Neural cell (in vitro differentiated cells): ENCODE data around the gene CALML4.

Source experiments
- EP300 ChIP-seq: fragments of 450-650 bp; conservative IDR thresholded peaks from 2 replicates; pipeline ENCODE4 v1.6.1; 2014; ENCODE audit warnings: antibody characterized with exemption, mild to moderate bottlenecking, moderate library complexity; ENCODE audit not compliant: poor library complexity, severe bottlenecking
- EZH2 ChIP-seq: fragments of 200-600, 300-800 bp; shearing (Covaris generic), sonication (generic); IDR thresholded peaks from 2 replicates; pipeline ENCODE4 v1.6.1; 2014; ENCODE audit warnings: antibody characterized with exemption, low read length, borderline replicate concordance, mild to moderate bottlenecking; ENCODE audit not compliant: insufficient read depth, poor library complexity, severe bottlenecking
- MXI1 ChIP-seq: fragments of 450-650 bp; conservative IDR thresholded peaks from 2 replicates; pipeline ENCODE4 v1.6.1; 2014; ENCODE audit warnings: antibody characterized with exemption, mild to moderate bottlenecking; ENCODE audit not compliant: poor library complexity, severe bottlenecking
- POLR2AphosphoS5 ChIP-seq: IDR thresholded peaks from 2 replicates; pipeline ENCODE4 v1.6.1; 2012
- RAD21 ChIP-seq: fragments of 450-650 bp; conservative IDR thresholded peaks from 2 replicates; pipeline ENCODE4 v1.6.1; 2014; ENCODE audit warnings: antibody characterized with exemption, mild to moderate bottlenecking, moderate library complexity
- SMC3 ChIP-seq: fragments of 450-650 bp; conservative IDR thresholded peaks from 2 replicates; pipeline ENCODE4 v1.6.1; 2014; ENCODE audit warnings: antibody characterized with exemption, mild to moderate bottlenecking, moderate library complexity; ENCODE audit not compliant: poor library complexity
- TAF1 ChIP-seq: IDR thresholded peaks from 2 replicates; pipeline ENCODE4 v1.6.1; 2012; ENCODE audit warnings: low read depth
- TF ChIP-seq, protein P1 (sequence below): fragments of 450-650 bp; IDR thresholded peaks from 2 replicates; pipeline ENCODE4 v1.5.1; 2014; ENCODE audit warnings: antibody characterized with exemption, mild to moderate bottlenecking, moderate library complexity; ENCODE audit not compliant: poor library complexity, severe bottlenecking
- TF ChIP-seq, protein P2 (sequence below): IDR thresholded peaks from 2 replicates; pipeline ENCODE4 v1.6.1; 2012; ENCODE audit warnings: borderline replicate concordance

DNA sequence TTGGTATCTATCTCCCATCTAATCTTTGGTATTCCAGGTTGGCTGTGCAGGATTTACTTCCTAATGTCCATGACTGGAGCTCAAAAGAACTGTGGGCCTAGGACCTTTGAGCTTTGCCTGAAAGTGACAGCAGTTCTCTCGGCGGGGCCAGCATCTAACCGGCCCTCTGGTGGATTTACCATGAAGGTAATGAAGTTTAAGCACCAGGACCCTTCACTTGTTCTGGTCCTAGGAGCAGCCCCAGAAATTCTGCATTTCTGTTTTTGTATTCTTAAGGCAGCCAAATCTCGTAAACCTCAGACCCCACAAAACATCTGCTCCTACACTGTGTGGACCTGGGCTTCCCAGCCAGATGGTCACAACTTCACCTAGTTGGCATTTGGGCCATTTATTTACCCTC is 13.0 kb downstream of the CALML4 start:
- TF ChIP-seq, protein P1, sequence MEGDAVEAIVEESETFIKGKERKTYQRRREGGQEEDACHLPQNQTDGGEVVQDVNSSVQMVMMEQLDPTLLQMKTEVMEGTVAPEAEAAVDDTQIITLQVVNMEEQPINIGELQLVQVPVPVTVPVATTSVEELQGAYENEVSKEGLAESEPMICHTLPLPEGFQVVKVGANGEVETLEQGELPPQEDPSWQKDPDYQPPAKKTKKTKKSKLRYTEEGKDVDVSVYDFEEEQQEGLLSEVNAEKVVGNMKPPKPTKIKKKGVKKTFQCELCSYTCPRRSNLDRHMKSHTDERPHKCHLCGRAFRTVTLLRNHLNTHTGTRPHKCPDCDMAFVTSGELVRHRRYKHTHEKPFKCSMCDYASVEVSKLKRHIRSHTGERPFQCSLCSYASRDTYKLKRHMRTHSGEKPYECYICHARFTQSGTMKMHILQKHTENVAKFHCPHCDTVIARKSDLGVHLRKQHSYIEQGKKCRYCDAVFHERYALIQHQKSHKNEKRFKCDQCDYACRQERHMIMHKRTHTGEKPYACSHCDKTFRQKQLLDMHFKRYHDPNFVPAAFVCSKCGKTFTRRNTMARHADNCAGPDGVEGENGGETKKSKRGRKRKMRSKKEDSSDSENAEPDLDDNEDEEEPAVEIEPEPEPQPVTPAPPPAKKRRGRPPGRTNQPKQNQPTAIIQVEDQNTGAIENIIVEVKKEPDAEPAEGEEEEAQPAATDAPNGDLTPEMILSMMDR = no peak
- TF ChIP-seq, protein P2, sequence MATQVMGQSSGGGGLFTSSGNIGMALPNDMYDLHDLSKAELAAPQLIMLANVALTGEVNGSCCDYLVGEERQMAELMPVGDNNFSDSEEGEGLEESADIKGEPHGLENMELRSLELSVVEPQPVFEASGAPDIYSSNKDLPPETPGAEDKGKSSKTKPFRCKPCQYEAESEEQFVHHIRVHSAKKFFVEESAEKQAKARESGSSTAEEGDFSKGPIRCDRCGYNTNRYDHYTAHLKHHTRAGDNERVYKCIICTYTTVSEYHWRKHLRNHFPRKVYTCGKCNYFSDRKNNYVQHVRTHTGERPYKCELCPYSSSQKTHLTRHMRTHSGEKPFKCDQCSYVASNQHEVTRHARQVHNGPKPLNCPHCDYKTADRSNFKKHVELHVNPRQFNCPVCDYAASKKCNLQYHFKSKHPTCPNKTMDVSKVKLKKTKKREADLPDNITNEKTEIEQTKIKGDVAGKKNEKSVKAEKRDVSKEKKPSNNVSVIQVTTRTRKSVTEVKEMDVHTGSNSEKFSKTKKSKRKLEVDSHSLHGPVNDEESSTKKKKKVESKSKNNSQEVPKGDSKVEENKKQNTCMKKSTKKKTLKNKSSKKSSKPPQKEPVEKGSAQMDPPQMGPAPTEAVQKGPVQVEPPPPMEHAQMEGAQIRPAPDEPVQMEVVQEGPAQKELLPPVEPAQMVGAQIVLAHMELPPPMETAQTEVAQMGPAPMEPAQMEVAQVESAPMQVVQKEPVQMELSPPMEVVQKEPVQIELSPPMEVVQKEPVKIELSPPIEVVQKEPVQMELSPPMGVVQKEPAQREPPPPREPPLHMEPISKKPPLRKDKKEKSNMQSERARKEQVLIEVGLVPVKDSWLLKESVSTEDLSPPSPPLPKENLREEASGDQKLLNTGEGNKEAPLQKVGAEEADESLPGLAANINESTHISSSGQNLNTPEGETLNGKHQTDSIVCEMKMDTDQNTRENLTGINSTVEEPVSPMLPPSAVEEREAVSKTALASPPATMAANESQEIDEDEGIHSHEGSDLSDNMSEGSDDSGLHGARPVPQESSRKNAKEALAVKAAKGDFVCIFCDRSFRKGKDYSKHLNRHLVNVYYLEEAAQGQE = no peak
- TF ChIP-seq POLR2AphosphoS5 (no peak), EZH2 (no peak), RAD21 (no peak), EP300 (no peak), TAF1 (no peak), MXI1 (no peak), SMC3 (no peak)
